ENCODE measurements around the gene B4GALT2.
A peak's percentile ranks its signal among the peaks of the same experiment; 100 is the strongest.

The B4GALT2 gene

GRCh38 chr1:43985984-43986595 is 7.1 kb downstream of the B4GALT2 start:
- no peak for DNase-seq

DNA sequence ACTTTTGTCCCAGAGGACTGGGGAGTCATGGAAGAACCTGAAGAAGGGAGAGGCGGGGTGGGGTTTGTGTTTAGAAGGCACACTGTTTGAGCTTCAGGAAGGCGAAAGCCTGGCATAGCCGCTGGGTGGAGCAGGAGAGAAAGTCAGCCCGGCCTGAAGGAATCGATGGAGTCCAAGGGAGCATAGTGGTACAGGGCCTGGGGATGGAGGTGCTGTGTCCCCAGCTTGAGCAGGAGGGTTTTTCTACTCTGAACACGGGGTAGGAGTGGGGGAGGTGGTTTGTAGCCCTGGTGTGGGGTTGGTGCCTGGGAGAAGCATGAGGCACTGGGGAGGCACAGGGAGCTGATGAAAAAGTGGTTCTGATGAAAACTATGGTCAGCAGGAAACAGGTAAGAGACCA is 7.7 kb downstream of the B4GALT2 start:
- no peak for DNase-seq

DNA sequence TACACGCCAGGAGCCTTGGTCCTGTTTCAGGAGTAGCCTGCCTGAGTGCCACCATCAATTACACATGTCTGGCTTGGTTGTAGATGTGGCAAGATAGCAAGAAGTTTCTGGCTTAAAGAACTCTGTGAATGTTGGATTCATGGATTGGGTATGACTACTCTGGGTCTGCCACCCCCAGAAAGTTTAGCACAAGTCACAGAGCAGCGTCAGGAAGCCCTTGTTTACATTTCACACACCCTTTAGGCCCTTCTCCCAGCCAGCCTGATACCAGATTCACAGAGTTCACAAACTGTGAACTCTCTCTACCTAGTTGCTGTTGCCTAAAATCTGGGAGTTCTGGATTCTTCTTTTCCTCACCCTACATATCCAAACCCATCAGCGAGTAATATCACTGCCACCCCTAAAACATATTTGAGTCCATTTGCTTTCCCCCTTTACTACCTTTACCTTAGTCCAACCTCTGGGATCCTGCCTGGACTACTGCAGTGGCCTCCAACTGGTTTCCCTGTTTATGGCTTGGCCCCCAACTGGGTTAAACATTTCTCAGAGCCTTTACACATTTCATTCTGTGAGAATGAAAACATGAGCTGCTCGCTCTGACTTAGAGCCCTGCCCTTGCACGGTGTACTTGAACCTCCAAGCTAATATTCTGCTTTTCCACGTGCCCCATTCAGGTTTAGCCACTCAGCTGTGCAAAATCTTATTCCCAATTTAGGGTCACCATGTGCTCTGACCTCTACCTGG is 8.3 kb downstream of the B4GALT2 start:
- no peak for DNase-seq

- no peak for DNase-seq
Observed at GRCh38 chr1:43990271-43991199, 11.5 kb downstream of the B4GALT2 start.

DNA sequence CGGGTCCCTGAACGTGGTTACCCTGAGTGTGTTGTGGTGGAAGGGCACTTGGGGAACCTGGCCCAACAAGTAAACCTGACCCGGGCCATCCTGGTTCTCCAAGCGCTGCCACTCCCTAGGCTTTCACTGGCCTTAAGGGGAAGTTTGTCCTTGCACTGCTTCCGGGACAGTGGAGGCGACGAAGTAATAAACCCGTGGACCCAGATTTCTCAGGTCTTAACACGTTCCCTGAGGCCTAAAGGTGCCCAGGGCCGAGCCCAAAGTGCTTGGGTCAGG is 12.1 kb downstream of the B4GALT2 start:
- no peak for DNase-seq

DNA sequence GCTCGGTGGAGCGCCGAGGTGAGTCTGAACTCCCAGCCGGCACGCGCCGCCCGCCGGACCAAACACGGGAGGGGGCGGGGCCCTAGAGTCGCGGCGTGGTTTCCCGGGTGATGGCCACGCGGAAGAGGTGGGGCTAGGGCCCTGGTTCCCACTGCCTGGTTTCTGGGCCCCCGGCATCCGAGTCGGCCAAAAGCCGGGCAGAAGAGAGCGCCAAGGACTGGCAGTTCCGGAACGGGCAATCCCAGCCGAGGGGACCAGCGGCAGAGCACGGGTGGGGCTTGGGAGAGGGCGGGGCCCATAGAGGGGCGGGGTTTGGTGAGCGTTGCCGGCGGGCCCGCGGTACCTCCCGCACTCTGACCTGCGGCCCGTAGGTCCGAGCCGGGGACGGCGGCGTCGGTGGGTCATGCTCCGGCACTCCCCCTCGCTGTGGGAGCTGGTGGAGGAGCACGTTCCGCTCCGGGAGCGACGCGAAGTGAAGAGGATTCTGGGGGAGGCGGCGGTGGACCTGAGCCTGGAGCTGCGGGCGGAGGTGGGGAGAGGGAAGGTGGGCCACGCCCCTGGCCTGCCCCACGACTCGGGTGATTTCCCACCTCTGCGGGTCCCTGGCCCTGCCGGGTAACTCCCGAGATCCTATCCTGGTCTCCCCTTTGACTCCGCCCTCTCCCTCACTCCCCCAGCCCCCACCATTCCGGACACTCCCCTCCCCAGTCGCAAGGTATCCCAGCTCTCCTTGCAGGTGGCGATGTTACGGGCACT is 12.6 kb downstream of the B4GALT2 start, which contains the start of gene CCDC24:
Gene CCDC24, plus strand, starts transcription at position 124 of the 756 bp plus-strand sequence. Its CDS starts 280 bp downstream, at position 404.
- peak; percentile 62 for DNase-seq

- DNase-seq, result no peak
Observed at GRCh38 chr1:43992232-43992995, 13.4 kb downstream of the B4GALT2 start.

- DNase-seq, result no peak
Observed at GRCh38 chr1:43993206-43993914, 14.3 kb downstream of the B4GALT2 start.

GRCh38 chr1:43994071-43994470 is 15.1 kb downstream of the B4GALT2 start:
- DNase-seq, result no peak

DNA sequence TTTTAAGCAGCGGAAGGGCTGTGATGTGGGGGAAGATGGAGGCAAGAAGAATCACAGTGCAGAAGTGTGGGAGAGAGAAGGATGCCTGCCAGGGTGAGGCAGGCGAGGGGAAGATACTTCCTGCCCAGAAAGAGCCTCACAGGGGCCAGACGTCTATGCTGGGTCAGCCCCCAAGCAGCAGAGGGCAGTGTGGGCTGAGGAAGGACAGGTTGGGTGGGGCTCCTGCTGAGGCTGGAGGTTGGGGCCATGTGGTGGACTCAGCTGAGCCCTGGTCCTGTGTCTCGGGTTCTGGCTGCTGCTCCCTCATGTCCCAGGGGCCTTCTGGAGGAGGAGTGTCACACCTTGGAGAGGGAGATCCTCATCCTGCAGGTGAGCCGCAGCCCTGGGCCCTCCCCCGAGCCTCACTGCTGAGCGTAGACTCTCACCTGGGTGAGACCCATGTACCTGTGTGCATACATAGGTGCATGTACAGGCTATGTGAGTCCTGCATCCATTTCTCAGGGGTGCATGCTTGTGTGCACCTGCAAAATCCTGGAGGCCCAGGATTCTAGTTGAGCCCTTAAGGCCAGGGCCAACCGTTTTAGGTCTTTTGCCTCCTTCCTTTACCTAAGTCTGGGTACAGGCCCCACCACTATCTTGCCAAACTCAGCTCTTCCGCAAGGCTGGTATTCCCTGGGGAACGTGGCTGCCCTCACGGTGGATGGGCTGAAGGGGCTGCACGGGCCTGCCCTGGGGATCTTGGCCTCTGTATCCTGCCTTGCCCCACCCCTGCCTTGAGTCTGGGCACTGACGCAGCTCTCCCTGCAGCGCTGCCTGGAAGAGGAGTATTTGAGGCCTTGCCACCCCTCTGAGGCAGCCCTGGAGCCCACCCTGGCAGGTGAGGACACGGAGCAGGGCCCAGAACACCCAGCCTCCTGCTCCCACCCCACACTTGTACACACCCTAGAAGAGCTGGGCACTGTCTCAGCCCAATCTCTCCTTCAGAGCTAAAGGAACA is 16.1 kb downstream of the B4GALT2 start:
- DNase-seq, result no peak

GRCh38 chr1:43995984-43996732 is 17.1 kb downstream of the B4GALT2 start:
- no peak for DNase-seq

- no peak for DNase-seq
Observed at GRCh38 chr1:43996733-43997115, 17.7 kb downstream of the B4GALT2 start.

DNA sequence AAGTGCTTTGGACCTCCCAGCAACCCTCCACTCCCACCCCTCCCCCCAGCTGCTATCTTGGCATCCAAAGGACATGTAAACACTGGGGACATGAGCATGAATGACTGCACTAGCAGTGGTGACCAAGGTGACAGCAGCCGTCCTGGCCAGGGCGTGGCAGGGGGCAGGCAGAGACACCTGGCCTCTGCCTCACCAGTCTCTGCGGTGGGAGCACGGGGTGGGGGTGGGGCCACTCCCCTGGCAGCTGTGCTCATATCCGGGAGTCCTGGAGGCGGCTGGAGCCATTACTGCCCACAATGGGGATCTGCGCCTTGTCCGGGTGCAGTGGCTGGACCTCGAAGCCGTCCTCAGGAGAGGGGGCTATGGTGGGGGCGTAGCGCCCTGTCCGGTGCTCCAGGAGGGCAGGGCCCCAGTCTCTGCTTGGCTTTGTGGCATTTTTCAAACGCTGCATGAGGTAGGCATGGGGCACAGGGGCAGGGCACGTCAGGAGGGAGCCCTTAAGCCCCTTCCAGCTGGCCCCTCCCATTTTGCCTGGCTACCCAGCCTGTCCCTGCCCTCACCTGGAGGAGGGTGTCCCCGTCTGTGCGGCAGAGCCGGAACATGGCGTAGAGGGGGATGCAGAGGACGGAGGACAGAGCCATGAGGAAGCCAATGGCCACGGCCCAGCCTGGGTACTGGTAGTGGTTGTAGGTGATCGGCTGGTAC is 18.4 kb downstream of the B4GALT2 start:
- no peak for DNase-seq

DNA sequence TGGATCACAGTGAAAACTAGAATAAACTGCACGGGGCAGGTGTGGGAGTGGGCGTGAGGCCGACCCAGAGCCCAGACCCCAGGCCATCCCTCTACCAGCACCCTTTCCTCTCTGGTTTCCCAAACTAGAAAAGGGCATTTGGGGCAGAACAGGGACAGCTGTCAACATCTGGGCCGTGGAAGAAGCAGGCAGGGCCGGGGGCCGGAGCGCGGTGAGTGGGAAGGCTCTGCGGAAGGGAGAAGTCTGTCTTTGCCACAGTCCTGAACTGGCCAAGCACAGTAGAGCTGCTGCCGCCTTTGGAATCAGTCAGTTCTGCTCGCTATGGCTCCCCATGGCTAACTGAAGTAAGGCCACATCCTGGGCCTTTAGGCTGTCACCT is 19.0 kb downstream of the B4GALT2 start:
- no peak for DNase-seq

DNA sequence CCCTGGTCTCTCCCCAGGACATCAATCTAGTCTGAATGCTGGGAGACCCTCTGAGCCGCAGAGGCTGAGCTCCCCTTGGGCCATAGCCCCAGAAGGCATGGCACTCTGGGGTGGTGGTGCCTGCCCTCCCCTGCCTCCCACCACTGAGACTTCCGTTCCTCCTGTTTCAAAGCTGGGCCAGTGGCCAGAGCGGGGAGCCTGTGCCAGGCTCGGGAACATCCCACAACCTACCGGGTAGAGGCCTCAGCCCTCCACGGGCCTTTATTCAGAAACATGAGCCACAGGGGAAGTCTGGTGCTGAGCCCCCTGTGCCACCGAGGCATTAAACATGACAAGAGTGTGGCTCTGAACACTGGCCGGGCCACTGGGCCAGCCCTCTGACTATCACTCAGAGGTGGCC is 20.4 kb downstream of the B4GALT2 start:
- no peak for DNase-seq

- no peak for DNase-seq
Observed at GRCh38 chr1:44000122-44000665, 21.2 kb downstream of the B4GALT2 start.

DNA sequence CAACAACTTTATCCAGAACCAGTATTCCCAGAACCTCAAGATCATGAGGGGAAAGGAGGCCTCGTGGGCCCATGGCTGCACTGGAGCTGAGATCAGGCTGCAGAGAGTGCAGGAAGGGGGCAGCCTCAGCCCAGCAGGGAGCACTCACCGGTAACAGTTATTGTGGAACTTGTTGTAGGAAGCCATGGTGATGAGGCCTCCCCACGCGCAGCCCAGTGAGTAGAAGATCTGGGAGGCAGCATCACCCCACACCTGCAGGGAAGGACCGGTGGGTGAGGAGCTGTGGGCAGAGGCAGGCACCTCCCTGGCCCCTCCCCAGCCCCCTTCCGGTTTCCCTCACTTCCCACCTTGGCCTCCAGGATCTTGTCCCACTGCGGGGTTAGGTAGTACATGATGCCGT is 23.2 kb downstream of the B4GALT2 start:
- no peak for DNase-seq

- DNase-seq, result no peak
Observed at GRCh38 chr1:44002606-44003157, 23.7 kb downstream of the B4GALT2 start.

Data from central memory CD4-positive, alpha-beta T cell (primary cell).